HG03196 (cell line): ENCODE measurements around the gene C4orf50.

Source experiments
- ATAC-seq: cut with Tn5 transposase; IDR thresholded peaks from one replicate; pipeline ENCODE4 v1.9.1; 2021; ENCODE audit not compliant: unreplicated experiment

Gene C4orf50

DNA sequence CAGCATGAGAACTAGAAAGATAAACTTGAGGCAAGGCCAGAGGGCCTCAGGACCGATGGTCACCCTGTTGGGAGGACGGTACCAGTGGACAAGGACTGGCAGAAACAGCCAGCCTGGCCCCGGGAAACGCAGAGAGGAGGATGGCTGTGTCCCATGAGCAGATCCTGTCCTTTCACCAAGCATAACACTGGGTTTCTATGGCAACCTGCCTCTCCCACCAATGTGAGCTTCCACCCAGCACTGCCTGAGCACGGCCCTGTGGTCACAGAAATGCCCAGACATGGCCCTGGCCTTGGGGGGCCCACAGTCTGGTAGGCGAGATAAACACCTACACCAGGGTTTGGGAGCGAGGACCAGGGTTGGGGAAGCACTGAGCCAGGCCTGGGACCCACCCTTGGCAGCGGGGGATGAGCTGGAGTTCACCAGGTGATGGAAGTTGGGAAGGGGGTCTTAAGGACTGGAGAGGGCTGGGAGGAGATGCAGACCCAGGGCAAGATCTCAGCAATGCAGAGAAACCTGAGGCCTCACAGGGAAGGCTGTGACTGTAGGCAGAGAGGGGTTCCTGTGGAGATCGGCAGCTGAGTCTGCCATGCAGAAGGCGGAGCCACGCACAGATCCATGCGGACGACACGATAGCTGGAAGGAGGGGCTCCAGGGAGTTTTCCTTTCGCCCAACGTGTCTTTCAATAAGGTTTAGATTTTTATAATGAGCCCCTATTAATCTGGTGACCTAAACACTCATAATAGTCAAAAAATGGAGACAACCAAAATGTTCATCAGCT is 92.6 kb downstream of the C4orf50 start:
- ATAC-seq, result no peak

GRCh38 chr4:5924461-5925125 is 93.6 kb downstream of the C4orf50 start:
- ATAC-seq, result no peak

DNA sequence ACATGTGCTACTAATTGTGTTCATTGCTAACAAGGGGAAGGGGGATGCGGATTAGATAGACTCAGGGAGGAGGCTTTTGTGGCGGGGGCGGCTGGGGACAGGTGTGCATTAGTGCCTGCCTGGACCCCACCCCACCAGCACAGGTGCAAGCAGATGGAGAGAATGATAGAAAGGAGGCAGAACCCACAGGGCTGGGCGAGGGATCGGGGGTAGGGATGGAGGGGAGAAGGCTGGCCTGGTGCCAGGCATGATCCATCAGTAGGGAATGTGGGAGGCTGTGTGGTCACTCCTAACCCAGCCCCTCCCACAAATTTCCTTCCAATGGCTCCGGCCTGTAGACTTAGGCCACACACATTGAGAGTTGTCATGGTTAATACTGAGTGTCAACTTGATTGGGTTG is 94.9 kb downstream of the C4orf50 start:
- no peak for ATAC-seq

- no peak for ATAC-seq
Measured at GRCh38 chr4:5922556-5922955, 95.7 kb downstream of the C4orf50 start.

DNA sequence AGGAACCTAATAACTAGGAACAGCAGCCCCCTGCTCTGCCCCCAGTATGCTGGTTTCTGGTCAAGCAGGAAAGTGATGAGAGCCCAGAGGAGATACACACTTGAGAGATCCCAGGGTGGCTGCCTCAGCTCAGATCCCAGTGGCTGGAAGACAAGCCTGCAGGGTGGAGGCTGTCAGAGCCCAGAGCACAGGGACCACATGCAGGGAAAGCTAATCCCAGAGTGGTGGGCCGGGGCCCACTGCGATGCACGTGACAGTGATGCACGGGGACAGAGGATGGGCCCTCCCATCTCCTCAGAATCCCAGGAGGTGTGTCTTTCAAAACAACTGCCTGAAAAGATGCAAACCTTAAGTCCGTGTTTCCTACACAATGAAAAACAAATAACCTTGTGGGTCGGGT is 96.2 kb downstream of the C4orf50 start:
- ATAC-seq, result no peak

DNA sequence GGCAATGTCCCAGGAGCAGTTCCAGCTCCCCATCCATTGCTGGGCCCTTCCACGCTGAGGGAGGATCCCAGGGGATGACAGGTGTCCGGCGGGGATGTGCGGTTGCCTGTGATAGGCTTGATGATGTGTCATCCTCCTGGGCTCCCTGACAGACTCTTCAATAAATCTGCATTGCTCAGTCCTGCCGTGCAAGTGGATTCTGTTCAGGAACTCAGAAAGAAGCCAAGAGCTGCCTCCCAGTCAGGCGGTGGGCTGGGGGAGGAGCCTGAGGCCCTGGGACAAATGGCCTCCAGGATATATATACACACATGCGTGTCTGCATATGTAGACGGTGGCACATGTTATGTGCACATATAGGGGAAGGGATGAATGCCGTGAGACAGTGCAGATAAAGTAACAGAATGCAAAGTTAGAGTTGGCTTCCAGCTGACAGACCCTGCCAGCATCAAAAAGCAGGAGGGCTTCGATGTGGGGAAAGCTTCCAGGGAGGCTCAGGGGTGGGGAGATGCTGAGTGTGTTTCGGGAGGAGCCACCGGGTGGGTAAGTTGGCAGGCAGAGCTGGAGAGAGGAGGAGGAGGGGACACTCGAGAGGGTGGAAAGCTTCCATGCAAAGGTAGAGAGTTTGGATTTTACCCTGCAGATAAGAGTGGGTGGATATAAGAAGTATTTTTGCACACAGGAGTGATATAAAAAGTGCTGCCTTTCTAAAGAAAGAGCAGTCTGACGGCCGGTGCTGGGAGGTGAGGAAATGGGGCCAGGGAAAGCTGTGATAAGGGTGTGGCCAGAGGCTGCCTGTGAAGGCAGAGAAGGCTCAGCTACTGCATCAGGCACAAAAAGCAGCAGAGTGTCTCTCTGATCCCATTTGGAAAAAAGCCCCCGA is 96.9 kb downstream of the C4orf50 start:
- no peak for ATAC-seq

DNA sequence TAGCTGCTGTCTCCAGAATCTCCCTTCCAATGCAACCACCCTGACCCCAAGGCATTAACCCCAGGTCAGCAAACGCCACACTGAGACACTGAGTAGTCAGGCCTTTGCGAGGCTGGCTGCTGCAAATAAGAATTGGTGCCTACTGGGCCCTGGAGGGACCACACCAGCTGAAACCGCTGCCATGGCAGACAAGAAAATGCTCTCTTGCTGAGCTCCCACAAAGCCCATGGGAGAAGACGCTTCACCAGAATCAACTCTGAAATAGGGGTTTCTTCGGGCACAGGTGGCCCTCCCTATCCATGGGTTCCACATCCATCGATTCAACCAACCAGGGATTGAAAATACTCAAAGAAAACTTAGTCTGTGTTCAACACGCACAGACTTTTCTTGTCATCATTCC is 98.7 kb downstream of the C4orf50 start:
- ATAC-seq, result no peak

DNA sequence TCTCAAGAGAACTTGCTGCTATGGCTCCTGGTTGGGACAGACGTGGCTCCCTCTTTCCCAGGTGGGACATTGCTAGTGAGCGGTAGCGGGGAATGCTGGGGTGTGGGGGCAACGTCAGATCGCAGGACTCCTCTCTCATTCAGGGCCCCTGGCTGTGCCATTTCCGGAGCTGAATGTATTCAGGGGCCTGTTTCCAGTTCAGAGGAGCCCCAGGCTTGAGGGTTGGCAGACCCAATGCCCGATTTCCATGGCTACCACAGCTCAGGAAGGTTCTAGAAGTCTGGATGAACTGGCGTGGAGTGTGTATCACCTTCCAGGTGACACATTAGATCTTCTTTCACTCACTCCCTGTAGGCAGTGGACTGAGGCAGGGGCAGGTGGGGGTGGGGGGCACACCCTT is 99.2 kb downstream of the C4orf50 start:
- no peak for ATAC-seq

GRCh38 chr4:5918331-5918985 is 99.8 kb downstream of the C4orf50 start:
- ATAC-seq, result no peak

- ATAC-seq, result no peak
Measured at GRCh38 chr4:5917672-5918071, 100.6 kb downstream of the C4orf50 start.

DNA sequence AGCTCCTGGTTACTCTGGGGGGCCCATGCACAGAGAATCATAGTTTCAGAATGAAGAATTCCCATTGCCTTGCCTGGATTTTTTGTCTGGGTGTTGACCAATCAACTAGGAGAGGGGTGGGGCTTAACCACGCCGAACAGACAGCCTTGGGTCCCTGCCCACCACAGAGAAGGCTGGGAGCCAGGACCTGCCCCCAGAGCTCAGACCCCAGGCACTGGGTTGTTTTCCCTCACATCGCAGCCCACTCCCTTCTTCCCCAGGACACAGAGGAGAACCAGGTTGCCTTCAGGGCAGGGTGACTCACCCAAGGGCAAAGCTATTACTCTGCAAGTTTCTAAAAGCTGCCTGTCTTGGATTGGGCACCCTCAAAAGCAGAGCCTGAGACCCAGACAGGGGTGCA is 102.0 kb downstream of the C4orf50 start:
- no peak for ATAC-seq

GRCh38 chr4:5913454-5913853 is 104.8 kb downstream of the C4orf50 start:
- ATAC-seq, result no peak

- no peak for ATAC-seq
Measured at GRCh38 chr4:5912614-5913019, 105.6 kb downstream of the C4orf50 start.

DNA sequence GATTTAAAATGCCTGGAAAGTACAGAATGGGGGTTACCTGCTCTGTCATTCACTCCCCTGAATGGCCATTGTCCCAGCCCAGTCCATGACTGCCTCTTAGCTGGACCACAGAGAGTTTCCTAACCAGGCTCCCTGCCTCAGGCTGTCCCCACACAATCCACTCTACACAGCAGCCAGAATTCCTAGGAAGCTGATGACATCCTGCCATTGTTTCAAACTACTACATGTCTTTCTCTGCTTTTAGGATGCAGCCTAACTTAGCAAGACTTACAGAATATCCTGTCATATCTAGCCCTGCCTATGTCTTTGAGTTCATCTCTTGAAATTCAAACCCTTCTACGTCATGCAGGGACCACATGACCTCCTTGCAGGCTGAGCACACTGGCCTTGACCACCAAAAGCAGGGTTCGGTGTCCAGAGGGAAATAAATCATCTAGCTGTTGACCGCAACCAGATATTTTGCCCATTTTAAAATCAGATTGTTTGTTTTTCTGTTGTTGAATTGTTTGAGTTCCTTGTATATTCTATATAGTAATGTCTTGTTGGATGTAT is 109.3 kb downstream of the C4orf50 start:
- ATAC-seq, result no peak

DNA sequence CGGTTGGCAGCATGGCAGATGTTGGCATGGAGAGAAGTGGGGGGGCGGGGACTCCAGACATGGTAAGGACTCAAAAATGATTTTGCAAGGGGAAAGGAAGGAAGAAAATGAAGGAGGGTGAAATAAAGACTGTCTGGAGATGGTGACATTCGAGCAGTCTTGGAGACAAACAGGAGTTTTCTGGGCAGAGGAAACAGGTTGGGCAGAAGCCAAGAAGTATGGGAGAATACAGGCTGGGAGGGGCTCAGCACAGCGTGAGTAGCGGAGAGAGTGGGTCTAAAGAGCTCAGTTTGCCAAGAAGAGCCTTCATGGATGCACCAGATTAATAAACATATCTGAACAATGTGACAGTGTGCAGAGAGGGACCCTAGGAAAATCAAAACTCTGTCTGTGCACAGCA is 112.0 kb downstream of the C4orf50 start:
- no peak for ATAC-seq

DNA sequence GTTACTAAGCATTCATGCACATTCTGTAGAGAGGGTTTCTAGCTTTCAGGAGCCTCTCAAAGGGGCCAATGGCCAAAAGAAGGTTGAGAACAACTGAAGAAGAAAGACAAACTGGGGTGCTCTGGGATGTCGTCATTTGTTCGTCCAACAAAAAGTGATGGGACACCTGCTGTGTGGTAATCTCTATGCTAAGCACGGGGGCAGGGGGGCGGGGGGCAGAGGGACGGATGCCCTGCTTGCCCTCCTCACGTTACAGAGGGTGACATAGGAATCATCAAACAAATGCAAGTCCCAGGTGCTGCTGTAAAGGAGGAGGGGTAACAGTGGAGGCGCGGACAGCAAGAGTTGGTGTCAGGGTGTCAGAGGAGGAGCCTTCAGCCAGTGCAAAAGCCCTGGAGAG is 112.5 kb downstream of the C4orf50 start:
- no peak for ATAC-seq

GRCh38 chr4:5900844-5901243 is 117.4 kb downstream of the C4orf50 start:
- no peak for ATAC-seq

- ATAC-seq, result no peak
Measured at GRCh38 chr4:5899881-5900280, 118.3 kb downstream of the C4orf50 start.

DNA sequence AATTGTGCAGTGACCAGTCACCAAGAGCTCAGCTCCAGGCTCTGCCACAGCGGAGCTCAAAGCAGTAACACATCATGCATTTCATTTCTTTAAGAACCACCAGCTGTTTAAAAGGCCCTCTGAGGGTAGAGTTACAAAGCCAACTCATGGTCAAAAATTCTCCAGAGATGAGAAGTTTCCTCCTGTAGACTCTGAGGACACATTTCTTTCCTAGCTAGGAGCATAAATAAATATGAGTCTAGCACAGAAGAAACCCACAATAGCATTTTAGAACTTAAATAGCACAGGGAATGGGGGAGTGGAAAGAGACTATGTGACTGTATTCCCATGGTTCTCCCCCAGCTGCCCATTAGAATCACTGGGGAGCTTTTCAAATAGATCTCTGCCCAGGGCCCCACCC is 118.8 kb downstream of the C4orf50 start:
- ATAC-seq, result no peak

DNA sequence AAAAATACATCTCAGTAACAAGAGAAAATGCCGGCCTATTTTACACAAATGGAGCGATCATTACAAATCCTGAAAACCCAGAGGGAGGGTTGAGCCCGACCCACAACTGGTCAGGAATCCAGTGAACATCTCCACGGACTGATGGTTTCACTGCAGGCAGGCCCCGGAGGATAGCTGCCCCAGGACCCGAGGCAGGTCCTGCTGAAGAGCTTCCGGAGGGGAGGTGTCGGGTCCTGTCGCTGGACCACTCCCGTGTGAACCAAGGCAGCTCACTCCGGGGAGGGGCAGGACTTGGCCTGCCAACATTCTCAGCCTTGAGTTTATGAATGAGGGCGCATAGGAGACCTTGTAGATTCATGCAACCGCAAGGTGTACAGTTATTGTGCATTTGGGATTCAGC is 120.6 kb downstream of the C4orf50 start:
- ATAC-seq, result no peak

GRCh38 chr4:5895287-5895686 is 122.9 kb downstream of the C4orf50 start:
- ATAC-seq, result no peak
